Psoas muscle (tissue), 8 donors: Measurements from ENCODE around the gene CFI. TPM values are rescaled to one million over a fixed set of nuclear protein-coding genes. Genes with fewer than 3 reads are reported as not detected.

Experiments used
- ATAC-seq, 4 donors: fragments of 200-7000 bp; cut with Tn5 transposase; one replicate each; pipeline ENCODE4 v1.9.1; 2020; ENCODE audit warnings: moderate library complexity in 3 of 4, mild to moderate bottlenecking in 2 of 4
- DNase-seq, 2 donors: peaks; one replicate each; pipeline ENCODE4 v3.0.0-alpha.2; 2020
- H3K27ac ChIP-seq: fragments of 200-600 bp; one replicate; pipeline ENCODE4 v1.8.0; 2022
- H3K27me3 ChIP-seq, 3 donors: fragments of 200-600 bp in 1 of 3; one replicate each; pipeline versions ENCODE4 v1.6.1 to v1.8.0; 2013 to 2022; ENCODE audit warnings: low read length in 2 of 3, mild to moderate bottlenecking in 2 of 3, moderate library complexity in 1 of 3; ENCODE audit not compliant: insufficient read depth in 3 of 3
- H3K36me3 ChIP-seq, 2 donors: fragments of 200-600 bp in 1 of 2; one replicate each; pipeline versions ENCODE4 v1.6.1 to v1.8.0; 2013 to 2022; ENCODE audit warnings: low read depth in 1 of 2, mild to moderate bottlenecking in 1 of 2, moderate library complexity in 1 of 2; ENCODE audit not compliant: insufficient read depth in 1 of 2
- H3K4me1 ChIP-seq: fragments of 200-600 bp; one replicate; pipeline ENCODE4 v1.8.0; 2022
- H3K4me3 ChIP-seq: fragments of 200-600 bp; one replicate; pipeline ENCODE4 v1.8.0; 2022; ENCODE audit warnings: mild to moderate bottlenecking
- H3K9me3 ChIP-seq: fragments of 200-600 bp; one replicate; pipeline ENCODE4 v1.8.0; 2022
- CTCF ChIP-seq: fragments of 200-600 bp; IDR thresholded peaks from one replicate; pipeline ENCODE4 v1.8.0; 2022; ENCODE audit warnings: antibody characterized with exemption
- WGBS, 3 donors: extraction: QIAGEN DNeasy Blood & Tissue Kit; methylation state at CpG; one replicate each; pipeline versions ENCODE4 v1.1.6 to v1.1.7; 2013; 5-methylcytosine and 5-hydroxymethylcytosine counted together
- intact Hi-C, 2 donors: fragments of 100-400 bp; cut with DNase I; formaldehyde crosslinking; loops; one replicate each; pipeline versions ENCODE4 v1.11.0 to v1.14.2; 2022
- long read RNA-seq, 2 donors: library from polyadenylated mRNA; unstranded; transcript quantifications; one replicate each; pipeline ENCODE4 v2.0.0, GENCODE V29; 2021
- polyA plus RNA-seq, 3 donors: library from polyadenylated mRNA; stranded (reverse); fragments of 200-250 nt; gene quantifications; one replicate each; pipeline ENCODE4 v1.2.3, GENCODE V29; 2013
- total RNA-seq, 4 donors: library from RNA; stranded (reverse); fragmentation: NEBNext Ultra II Directional in 2 of 4; extraction: Animal tissue kit (Norgen Biotek cat#: 25700) in 2 of 4; gene quantifications; one replicate each; pipeline versions ENCODE4 v1.2.1 to v1.2.4, GENCODE V29; 2021 to 2023
- donor health status: healthy with polysubstance abuse.
- donor health status: DM: no; HTN: no; CAD: no; lungs with moderate emphysema.
- donor health status: Bipolar disorder and iron deficiency.
- donor health status: healthy.
- donor health status: DM: yes; HTN: yes; CAD: no.
- donor health status: DM: no; HTN: no; CAD: no.
- donor health status: DM: no; HTN: no; CAD: no.
- donor health status: DM: yes; HTN: yes; CAD: no.

Gene CFI
- total RNA-seq, result 1 to 10 TPM; 3.5 to 6.1 (median 4.3) TPM
- 1 to 10 TPM; 2.9 to 5.7 (median 4.7) TPM for polyA plus RNA-seq
- long read RNA-seq, donor 1, partial matches to known transcripts, result 1 of 1 reads
- long read RNA-seq, donor 1, other reads (novel, unspliced or antisense), result 0 of 1 reads
- long read RNA-seq, donor 2, partial matches to known transcripts, result 1 of 1 reads
- long read RNA-seq, donor 2, other reads (novel, unspliced or antisense), result 0 of 1 reads

GRCh38 chr4:109801895-109802319 lies at the start of gene CFI:
Gene CFI (minus strand): TSS chr4:109801999. CDS start chr4:109801971, 28 bp downstream.
- H3K4me3 ChIP-seq, result peak within 1 kb of the TSS; percentile 56
- intact Hi-C loops, result loop anchor here (5.0 to 10.0 kb wide), 2 partner anchors 100 to 1793 kb away; partner anchors contain the start of gene CASP6 (in 1 of the 2)
- WGBS, 3 donors, result 46 to 55% (median 50%) methylated on average over 2 of the region's 2 CpGs

GRCh38 chr4:109850601-109851000 lies 48.8 kb upstream of the CFI start:
- no peaks in the 10 kb centered on the region for H3K9me3 ChIP-seq
- no peak for DNase-seq
- H3K4me3 ChIP-seq, result no peak overlapping the region
- intact Hi-C loops, result no loop called here
- H3K27me3 ChIP-seq, result no peaks in the 10 kb centered on the region
- H3K4me1 ChIP-seq, result no peaks in the 10 kb centered on the region
- TF ChIP-seq CTCF, result no peak
- no peak overlapping the region for H3K27ac ChIP-seq
- no peaks in the 10 kb centered on the region for H3K36me3 ChIP-seq
- ATAC-seq, result no peak
- 70 to 86% (median 73%) methylated on average over 5 of the region's 5 CpGs for WGBS, 3 donors

More at GRCh38 chr4:109801895-109802319, at the start of gene CFI:
- Histone ChIP-seq H3K27me3 (no peaks in the 10 kb centered on the region), H3K4me1 (no peaks in the 10 kb centered on the region), H3K36me3 (no peaks in the 10 kb centered on the region), H3K27ac (no peak within 1 kb of the TSS), H3K9me3 (no peaks in the 10 kb centered on the region)
- ATAC-seq (no peak), DNase-seq (no peak)
- no peak for TF ChIP-seq CTCF

GRCh38 chr4:109848501-109848900 lies 46.7 kb upstream of the CFI start:
- H3K4me1 ChIP-seq, result no peaks in the 10 kb centered on the region
- no peaks in the 10 kb centered on the region for H3K27me3 ChIP-seq
- H3K9me3 ChIP-seq, result no peaks in the 10 kb centered on the region
- WGBS, 3 donors, result 56 to 58% (median 57%) methylated on average over 2 of the region's 2 CpGs
- intact Hi-C loops, result loop anchor here in 1 of 2 donors (10.0 kb wide), 1 partner anchor 1164 kb away; no protein-coding TSS in a partner anchor
- H3K36me3 ChIP-seq, result no peaks in the 10 kb centered on the region
- H3K27ac ChIP-seq, result no peak overlapping the region
- no peak for ATAC-seq
- H3K4me3 ChIP-seq, result no peak overlapping the region
- TF ChIP-seq CTCF, result no peak
- DNase-seq, result no peak

- TF ChIP-seq CTCF, result no peak
- WGBS, 3 donors, result 63 to 78% (median 72%) methylated on average over 5 of the region's 5 CpGs
- no peak for ATAC-seq
Measured at GRCh38 chr4:109847896-109848442, 46.2 kb upstream of the CFI start, which contains the start of gene LRIT3. Gene LRIT3 (plus strand): TSS chr4:109848107. CDS start chr4:109848202, 95 bp downstream.

More at GRCh38 chr4:109847896-109848442, 46.2 kb upstream of the CFI start, which contains the start of gene LRIT3:
- H3K27me3 ChIP-seq, result no peaks in the 10 kb centered on the region
- no peak within 1 kb of the TSS for H3K4me3 ChIP-seq
- intact Hi-C loops, result loop anchor here in 1 of 2 donors (10.0 kb wide), 1 partner anchor 1163 kb away; no protein-coding TSS in a partner anchor
- H3K36me3 ChIP-seq, result no peaks in the 10 kb centered on the region
- H3K4me1 ChIP-seq, result no peaks in the 10 kb centered on the region
- H3K27ac ChIP-seq, result no peak within 1 kb of the TSS
- H3K9me3 ChIP-seq, result no peaks in the 10 kb centered on the region
- no peak for DNase-seq
